Measurements from ENCODE around the gene FCER2.

DNA sequence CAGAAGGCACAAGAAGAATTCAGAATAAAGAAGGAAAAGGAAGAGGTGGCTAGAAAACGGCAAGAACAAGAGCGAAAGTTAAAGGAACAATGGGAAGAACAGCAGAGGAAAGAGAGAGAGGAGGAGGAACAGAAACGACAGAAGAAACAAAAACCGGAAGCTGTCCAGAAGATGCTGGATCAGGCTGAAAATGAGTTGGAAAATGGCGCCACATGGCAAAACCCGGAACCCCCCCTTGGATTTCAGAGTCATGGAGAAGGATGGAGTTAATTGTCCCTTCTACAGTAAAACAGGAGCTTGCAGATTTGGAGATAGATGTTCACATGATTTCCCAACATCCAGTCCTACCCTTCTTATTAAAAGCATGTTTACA lies 38.7 kb upstream of the FCER2 start:
- TF ChIP-seq, protein P1, sequence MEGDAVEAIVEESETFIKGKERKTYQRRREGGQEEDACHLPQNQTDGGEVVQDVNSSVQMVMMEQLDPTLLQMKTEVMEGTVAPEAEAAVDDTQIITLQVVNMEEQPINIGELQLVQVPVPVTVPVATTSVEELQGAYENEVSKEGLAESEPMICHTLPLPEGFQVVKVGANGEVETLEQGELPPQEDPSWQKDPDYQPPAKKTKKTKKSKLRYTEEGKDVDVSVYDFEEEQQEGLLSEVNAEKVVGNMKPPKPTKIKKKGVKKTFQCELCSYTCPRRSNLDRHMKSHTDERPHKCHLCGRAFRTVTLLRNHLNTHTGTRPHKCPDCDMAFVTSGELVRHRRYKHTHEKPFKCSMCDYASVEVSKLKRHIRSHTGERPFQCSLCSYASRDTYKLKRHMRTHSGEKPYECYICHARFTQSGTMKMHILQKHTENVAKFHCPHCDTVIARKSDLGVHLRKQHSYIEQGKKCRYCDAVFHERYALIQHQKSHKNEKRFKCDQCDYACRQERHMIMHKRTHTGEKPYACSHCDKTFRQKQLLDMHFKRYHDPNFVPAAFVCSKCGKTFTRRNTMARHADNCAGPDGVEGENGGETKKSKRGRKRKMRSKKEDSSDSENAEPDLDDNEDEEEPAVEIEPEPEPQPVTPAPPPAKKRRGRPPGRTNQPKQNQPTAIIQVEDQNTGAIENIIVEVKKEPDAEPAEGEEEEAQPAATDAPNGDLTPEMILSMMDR (conservative IDR thresholded peaks at IDR 0.05; ENCODE audit: low read depth, low read length) = no peak
- TF ChIP-seq SMC3 (IDR thresholded peaks at IDR 0.05; ENCODE audit: low read depth, low read length) = no peak
